Measurements from ENCODE around the gene C10orf67. TPM values are rescaled to one million over a fixed set of nuclear protein-coding genes. Genes with fewer than 3 reads are reported as not detected.

The C10orf67 gene
- total and polyA plus RNA-seq, 2 donors (not counting 1 experiment from before 2014, with no cell fraction given): not detected

DNA sequence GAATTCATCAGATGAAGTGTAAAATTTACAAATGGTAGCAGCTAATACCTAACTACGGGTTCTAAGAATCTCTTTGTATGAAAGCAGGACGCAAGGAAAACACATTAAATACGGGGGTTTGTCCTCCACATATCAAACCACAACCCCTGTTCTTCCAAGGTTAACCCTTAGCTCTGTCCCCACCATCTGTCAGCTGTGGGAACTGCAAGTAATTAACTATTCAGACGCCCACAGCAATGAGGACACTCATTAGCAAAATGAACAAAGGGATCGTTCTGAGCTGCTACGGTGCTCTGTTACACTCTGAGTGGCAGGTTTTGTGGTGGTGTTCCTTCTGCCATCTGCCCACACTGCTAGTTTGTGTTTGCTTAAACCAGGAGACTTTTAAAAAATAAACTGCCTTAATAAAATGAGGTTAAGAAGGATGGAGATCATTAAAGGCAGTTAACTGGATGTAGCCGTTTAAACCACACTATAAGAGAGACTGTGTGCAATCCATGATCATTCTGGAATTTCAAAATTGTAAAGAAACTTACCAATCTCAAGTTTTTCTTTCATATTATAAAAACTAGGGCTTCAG, 51.4 kb downstream of the C10orf67 start:
- Histone ChIP-seq H3K27ac (ENCODE audit: low read length in 2 of 2) (no peak overlapping the region), H3K36me3 (replicated peaks in 1 of 2; ENCODE audit: control extremely low read depth in 1 of 2, control insufficient read depth in 1 of 2, extremely low read depth in 1 of 2, insufficient read depth in 2 of 2, low read length in 1 of 2) (no peaks in the 10 kb centered on the region), H3K4me3 (ENCODE audit: control extremely low read depth in 1 of 5, extremely low read depth in 1 of 5, insufficient read depth in 1 of 5, low read depth in 2 of 5, low read length in 4 of 5) (no peak overlapping the region), H3K4me2 (replicated peaks; ENCODE audit: low read depth, low read length, poor library complexity, severe bottlenecking) (no peak overlapping the region), H3K9ac (ENCODE audit: low read length) (no peak overlapping the region), H2AFZ (ENCODE audit: insufficient read depth, low read depth, low read length, poor library complexity, severe bottlenecking) (no peak overlapping the region), H3K79me2 (ENCODE audit: control insufficient read depth, insufficient read depth, low read length) (no peaks in the 10 kb centered on the region), H3K27me3 (replicated peaks in 1 of 4; ENCODE audit: control extremely low read depth in 1 of 4, control insufficient read depth in 3 of 4, insufficient read depth in 4 of 4, low read length in 3 of 4) (peaks cover 0 to 14% (median 0%) of the 10 kb centered on the region in 4 experiments), H4K20me1 (ENCODE audit: control insufficient read depth, insufficient read depth, low read length, poor library complexity, severe bottlenecking) (no peaks in the 10 kb centered on the region), H3K4me1 (ENCODE audit: control insufficient read depth in 2 of 2, insufficient read depth in 2 of 2, low read length in 2 of 2) (no peaks in the 10 kb centered on the region), H3K9me3 (ENCODE audit: control extremely low read depth in 1 of 3, control insufficient read depth in 2 of 3, insufficient read depth in 1 of 3, low read length in 2 of 3) (no peaks in the 10 kb centered on the region)
- Mint-ChIP-seq H3K27ac (no peak overlapping the region), H3K4me1 (no peaks in the 10 kb centered on the region), H3K27me3 (peaks cover 18% of the 10 kb centered on the region), H3K4me3 (no peak overlapping the region), H3K9me3 (ENCODE audit: insufficient read depth) (no peaks in the 10 kb centered on the region)
- ATAC-seq (ENCODE audit: low read depth) (peak; percentile 33), DNase-seq (peak; percentile 19)
- ChIA-PET POLR2A (no interaction called here), CTCF (interaction anchor here (1.1 to 2.1 kb wide), 7 partner anchors 10 to 1299 kb away, joined by 3 to 6 read pairs (median 4); no protein-coding TSS in a partner anchor)
- intact Hi-C loops (cut with micrococcal nuclease): no loop called here
- 23% methylated on average over 5 of the region's 7 CpGs for WGBS (ENCODE audit: insufficient coverage)
- TF ChIP-seq, protein P1, sequence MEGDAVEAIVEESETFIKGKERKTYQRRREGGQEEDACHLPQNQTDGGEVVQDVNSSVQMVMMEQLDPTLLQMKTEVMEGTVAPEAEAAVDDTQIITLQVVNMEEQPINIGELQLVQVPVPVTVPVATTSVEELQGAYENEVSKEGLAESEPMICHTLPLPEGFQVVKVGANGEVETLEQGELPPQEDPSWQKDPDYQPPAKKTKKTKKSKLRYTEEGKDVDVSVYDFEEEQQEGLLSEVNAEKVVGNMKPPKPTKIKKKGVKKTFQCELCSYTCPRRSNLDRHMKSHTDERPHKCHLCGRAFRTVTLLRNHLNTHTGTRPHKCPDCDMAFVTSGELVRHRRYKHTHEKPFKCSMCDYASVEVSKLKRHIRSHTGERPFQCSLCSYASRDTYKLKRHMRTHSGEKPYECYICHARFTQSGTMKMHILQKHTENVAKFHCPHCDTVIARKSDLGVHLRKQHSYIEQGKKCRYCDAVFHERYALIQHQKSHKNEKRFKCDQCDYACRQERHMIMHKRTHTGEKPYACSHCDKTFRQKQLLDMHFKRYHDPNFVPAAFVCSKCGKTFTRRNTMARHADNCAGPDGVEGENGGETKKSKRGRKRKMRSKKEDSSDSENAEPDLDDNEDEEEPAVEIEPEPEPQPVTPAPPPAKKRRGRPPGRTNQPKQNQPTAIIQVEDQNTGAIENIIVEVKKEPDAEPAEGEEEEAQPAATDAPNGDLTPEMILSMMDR (IDR thresholded peaks at IDR 0.05): peak; percentile 60
- no peak for TF ChIP-seq EZH2 (IDR thresholded peaks at IDR 0.05; ENCODE audit: borderline replicate concordance, insufficient read depth, low read depth, low read length, poor library complexity, severe bottlenecking)

DNA sequence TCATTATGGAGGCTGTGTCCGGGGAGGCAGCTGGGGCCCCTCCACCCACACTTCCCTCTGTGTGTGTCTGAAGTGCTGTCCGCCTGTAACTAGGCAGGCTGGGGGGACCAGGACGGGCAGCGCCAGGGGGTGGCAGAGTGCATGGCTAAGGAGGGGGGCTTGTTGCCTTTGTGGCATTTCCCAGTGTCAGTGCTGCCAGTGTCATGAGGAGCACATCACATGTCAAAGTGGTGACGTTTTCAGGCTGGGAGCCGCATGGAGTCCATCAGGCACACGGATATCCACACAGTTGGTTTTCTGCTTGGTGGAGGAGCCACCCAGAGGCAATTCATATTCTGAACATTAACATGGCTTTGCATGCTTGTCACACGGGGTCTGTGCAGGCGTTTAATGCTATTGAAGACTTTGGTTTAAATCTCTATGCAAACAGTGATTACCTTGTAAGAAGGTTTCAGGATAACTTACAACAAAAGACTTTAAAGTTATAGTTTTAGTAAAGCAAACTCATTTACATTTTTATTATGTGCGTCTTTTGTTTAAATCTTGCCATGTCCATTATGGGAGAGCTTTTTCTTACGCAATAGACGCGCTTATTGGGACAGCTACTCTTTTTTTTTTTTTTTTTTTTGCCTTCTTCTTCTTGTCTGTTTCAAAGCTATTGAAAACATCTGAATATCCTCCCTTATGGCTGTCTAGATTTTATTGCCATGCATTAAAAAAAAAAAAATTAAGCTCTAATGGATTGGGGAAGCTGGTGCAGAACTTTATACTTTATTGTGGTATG, 52.9 kb downstream of the C10orf67 start:
- no peak overlapping the region for H3K27ac ChIP-seq (ENCODE audit: low read length in 2 of 2)
- ChIA-PET POLR2A (no interaction called here), CTCF (interaction anchor here (1.2 kb wide), 2 partner anchors 243 to 1298 kb away, joined by 3 to 4 read pairs; no protein-coding TSS in a partner anchor)
- Mint-ChIP-seq H3K9me3 (ENCODE audit: insufficient read depth) (no peaks in the 10 kb centered on the region), H3K4me3 (no peak overlapping the region), H3K4me1 (no peaks in the 10 kb centered on the region), H3K27ac (no peak overlapping the region), H3K27me3 (peaks cover 18% of the 10 kb centered on the region)
- 75% methylated on average over 5 of the region's 13 CpGs for WGBS (ENCODE audit: insufficient coverage)
- no peaks in the 10 kb centered on the region for H3K4me1 ChIP-seq (ENCODE audit: control insufficient read depth in 2 of 2, insufficient read depth in 2 of 2, low read length in 2 of 2)
- H3K27me3 ChIP-seq (replicated peaks in 1 of 4; ENCODE audit: control extremely low read depth in 1 of 4, control insufficient read depth in 3 of 4, insufficient read depth in 4 of 4, low read length in 3 of 4): peaks cover 0 to 14% (median 0%) of the 10 kb centered on the region in 4 experiments
- TF ChIP-seq, protein P1 (IDR thresholded peaks at IDR 0.05): no peak
- TF ChIP-seq EZH2 (IDR thresholded peaks at IDR 0.05; ENCODE audit: borderline replicate concordance, insufficient read depth, low read depth, low read length, poor library complexity, severe bottlenecking): no peak
- H3K4me2 ChIP-seq (replicated peaks; ENCODE audit: low read depth, low read length, poor library complexity, severe bottlenecking): no peak overlapping the region
- H3K4me3 ChIP-seq (ENCODE audit: control extremely low read depth in 1 of 5, extremely low read depth in 1 of 5, insufficient read depth in 1 of 5, low read depth in 2 of 5, low read length in 4 of 5): no peak overlapping the region
- ATAC-seq (ENCODE audit: low read depth) (no peak), DNase-seq (no peak)
- no peaks in the 10 kb centered on the region for H3K9me3 ChIP-seq (ENCODE audit: control extremely low read depth in 1 of 3, control insufficient read depth in 2 of 3, insufficient read depth in 1 of 3, low read length in 2 of 3)
- H2AFZ ChIP-seq (ENCODE audit: insufficient read depth, low read depth, low read length, poor library complexity, severe bottlenecking): no peak overlapping the region
- intact Hi-C loops (cut with micrococcal nuclease): no loop called here
- no peaks in the 10 kb centered on the region for H3K36me3 ChIP-seq (replicated peaks in 1 of 2; ENCODE audit: control extremely low read depth in 1 of 2, control insufficient read depth in 1 of 2, extremely low read depth in 1 of 2, insufficient read depth in 2 of 2, low read length in 1 of 2)
- H3K9ac ChIP-seq (ENCODE audit: low read length): no peak overlapping the region
- H4K20me1 ChIP-seq (ENCODE audit: control insufficient read depth, insufficient read depth, low read length, poor library complexity, severe bottlenecking): no peaks in the 10 kb centered on the region
- no peaks in the 10 kb centered on the region for H3K79me2 ChIP-seq (ENCODE audit: control insufficient read depth, insufficient read depth, low read length)
